ENCODE measurements around the gene LIN9.

Gene LIN9

DNA sequence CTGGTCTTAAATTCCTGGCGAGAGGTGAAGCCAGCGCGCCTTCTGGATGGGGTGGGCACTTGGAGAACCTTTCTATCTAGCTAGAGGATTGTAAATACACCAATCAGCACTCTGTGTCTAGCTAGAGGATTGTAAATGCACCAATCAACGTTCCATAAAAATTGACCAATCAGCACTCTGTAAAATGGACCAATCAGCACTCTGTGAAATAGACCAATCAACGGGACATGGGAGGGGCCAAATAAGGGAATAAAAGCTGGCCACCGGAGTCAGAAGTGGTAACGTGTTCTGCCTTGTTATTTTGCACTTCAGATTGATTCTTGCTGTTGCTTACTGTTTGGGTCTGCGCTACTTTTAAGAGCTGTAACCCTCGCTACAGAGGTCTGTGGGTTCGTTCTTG lies 12.0 kb upstream of the LIN9 start:
- DNase-seq (ENCODE audit: low read depth in 2 of 2), result no peak

GRCh38 chr1:226318471-226318870 lies 9.5 kb upstream of the LIN9 start:
- no peak for DNase-seq (ENCODE audit: low read depth in 2 of 2)

DNA sequence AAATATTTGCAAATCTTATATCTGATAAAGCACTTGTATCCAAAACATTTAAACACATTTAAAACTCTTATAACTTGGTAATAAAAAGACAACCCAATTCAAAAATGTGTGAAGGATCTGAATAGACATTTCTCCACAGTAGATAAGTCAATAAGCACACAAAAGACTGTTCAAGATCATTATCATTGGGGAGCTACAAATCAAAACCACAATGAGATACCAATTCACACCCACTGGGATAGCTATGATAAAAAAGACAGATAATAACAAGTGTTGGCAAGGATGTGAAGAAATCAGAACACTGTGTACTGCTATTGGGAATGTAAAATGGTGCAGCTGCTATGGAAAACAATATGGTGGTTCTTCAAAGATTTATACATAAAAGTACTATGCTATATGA lies 5.1 kb upstream of the LIN9 start:
- no peak for DNase-seq (ENCODE audit: low read depth in 2 of 2)

GRCh38 chr1:226312065-226312464 lies 3.1 kb upstream of the LIN9 start:
- DNase-seq (ENCODE audit: low read depth in 2 of 2), result no peak

DNA sequence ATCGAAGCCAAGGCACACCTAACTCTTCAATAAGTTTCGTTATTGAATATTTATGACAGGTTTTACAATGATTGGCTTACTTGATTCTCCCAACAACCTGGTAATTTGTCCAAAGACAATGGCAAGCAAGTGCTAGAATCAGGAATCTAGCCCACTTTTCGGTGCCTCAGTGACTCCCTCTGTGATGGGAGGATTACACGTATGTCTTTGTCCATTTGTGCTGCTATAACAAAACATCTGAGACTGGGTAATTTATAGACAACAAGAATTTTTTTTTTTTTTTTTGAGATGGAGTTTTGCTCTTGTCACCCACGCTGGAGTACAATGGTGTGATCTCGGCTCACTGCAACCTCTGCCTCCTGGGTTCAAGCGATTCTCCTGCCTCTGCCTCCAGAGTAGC lies 2.4 kb upstream of the LIN9 start:
- no peak for DNase-seq (ENCODE audit: low read depth in 2 of 2)

GRCh38 chr1:226310637-226311195 lies 1.8 kb upstream of the LIN9 start:
- DNase-seq (ENCODE audit: low read depth in 2 of 2), result no peak

- DNase-seq (ENCODE audit: low read depth in 2 of 2), result no peak
Observed at GRCh38 chr1:226310245-226310540, 1.2 kb upstream of the LIN9 start.

- no peak for DNase-seq (ENCODE audit: low read depth in 2 of 2)
Observed at GRCh38 chr1:226309398-226310244, 657 bp upstream of the LIN9 start.

- no peak for DNase-seq (ENCODE audit: low read depth in 2 of 2)
Observed at GRCh38 chr1:226308166-226308722, 720 bp downstream of the LIN9 start.

- no peak for DNase-seq (ENCODE audit: low read depth in 2 of 2)
Observed at GRCh38 chr1:226306425-226306824, 2.5 kb downstream of the LIN9 start.

- no peak for DNase-seq (ENCODE audit: low read depth in 2 of 2)
Observed at GRCh38 chr1:226305184-226305583, 3.8 kb downstream of the LIN9 start.

GRCh38 chr1:226304291-226304955 lies 4.5 kb downstream of the LIN9 start:
- DNase-seq (ENCODE audit: low read depth in 2 of 2), result no peak

DNA sequence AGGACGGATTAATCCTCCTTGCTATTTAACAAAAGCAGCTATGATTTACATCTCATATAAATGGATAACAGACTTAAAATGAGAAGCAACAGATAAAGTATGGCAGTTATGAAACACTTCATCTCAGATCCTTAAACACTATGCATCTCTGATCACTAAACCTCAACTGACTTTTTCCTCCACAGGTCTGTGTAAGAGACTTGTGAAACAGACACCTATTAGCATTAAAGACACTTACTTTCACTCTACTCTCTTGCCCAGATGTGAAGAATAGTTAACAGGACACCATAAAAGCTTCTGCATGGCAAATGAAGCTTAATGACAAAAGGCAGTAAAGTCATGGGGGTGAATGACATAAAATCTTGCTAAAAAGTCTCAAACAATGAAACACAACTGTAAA lies 6.2 kb downstream of the LIN9 start:
- no peak for DNase-seq (ENCODE audit: low read depth in 2 of 2)

GRCh38 chr1:226296911-226297310 lies 12.1 kb downstream of the LIN9 start:
- DNase-seq (ENCODE audit: low read depth in 2 of 2), result no peak

DNA sequence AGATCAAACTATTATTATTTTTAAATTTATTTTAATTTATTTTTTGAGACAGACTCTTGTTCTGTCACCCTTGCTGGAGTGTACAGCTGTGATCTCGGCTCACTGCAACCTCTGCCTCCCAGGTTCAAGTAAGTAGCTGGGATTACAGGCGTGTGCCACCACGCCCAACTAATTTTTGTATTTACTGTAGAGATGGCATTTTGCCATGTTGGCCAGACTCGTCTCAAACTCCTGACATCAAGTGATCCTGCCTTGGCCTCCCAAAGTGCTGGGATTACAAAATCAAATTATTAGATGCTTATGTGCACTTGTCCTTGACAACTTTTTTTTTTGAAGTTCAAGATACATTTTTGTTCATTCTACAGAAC lies 15.4 kb downstream of the LIN9 start:
- DNase-seq (ENCODE audit: low read depth in 2 of 2), result no peak

DNA sequence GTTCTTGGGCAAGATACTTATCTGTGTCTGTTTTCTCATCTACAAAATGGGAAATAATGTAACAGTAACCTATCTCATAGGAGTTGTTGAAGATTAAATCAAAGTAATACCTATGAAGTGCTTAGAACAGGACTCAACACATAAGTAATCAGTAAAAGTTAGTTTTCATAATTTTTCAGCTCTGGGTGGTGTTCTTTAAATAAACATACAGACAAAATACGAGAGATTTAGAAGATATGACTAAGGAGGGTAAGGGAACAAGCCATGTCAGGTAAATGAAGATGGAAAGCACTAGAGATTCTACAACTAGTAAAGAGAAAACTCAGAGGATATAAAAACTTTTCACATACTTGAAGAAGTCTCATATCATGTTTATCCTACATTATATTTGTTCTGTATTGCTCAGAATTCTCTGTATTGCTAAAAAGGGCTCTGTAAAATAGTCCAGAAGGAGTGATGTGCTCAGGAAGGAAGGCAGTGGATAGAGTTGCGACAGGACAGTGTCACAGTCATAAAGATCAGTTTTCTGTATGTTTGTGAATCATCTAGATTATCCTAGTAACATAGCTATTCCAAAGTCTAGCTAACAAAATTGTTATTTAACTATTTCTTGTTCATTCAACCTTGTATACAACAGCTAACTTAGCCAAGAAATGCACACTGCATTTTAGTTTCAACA lies 16.0 kb downstream of the LIN9 start:
- no peak for DNase-seq (ENCODE audit: low read depth in 2 of 2)

- DNase-seq (ENCODE audit: low read depth in 2 of 2), result no peak
Observed at GRCh38 chr1:226287587-226287986, 21.4 kb downstream of the LIN9 start.

DNA sequence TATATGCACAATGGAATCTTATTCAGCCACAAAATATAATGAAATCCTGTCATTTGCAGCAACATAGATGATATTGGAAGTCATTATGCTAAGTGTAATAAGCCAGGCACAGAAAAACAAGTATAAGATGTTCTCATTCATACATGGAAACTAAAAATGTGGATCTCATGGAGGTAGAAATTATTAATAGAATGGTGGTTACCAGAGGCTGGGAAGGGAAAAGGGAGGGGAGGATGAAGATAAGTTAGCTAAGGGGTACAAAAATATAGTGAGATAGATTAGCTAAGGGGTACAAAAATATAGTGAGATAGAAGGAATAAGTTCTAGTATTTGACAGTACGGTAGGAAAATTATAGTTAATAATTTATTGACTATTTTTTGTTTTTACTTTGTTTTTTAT lies 27.9 kb downstream of the LIN9 start:
- DNase-seq (ENCODE audit: low read depth in 2 of 2), result no peak

GRCh38 chr1:226279498-226279897 lies 29.5 kb downstream of the LIN9 start:
- no peak for DNase-seq (ENCODE audit: low read depth in 2 of 2)

GRCh38 chr1:226277897-226278296 lies 31.1 kb downstream of the LIN9 start:
- DNase-seq (ENCODE audit: low read depth in 2 of 2), result no peak

- no peak for DNase-seq (ENCODE audit: low read depth in 2 of 2)
Observed at GRCh38 chr1:226276987-226277386, 32.0 kb downstream of the LIN9 start.

GRCh38 chr1:226276077-226276682 lies 32.8 kb downstream of the LIN9 start:
- DNase-seq (ENCODE audit: low read depth in 2 of 2), result no peak

Data from stimulated activated CD8-positive, alpha-beta memory T cell treated with anti-CD3 and anti-CD28 coated beads, Interleukin-7, amount 100 ng/mL, for 1 hour (primary cell).